RWPE2 (cell line): ENCODE measurements around the gene MIPOL1.

ENCODE experiments used
- ATAC-seq: fragments of 200-7000 bp; cut with Tn5 transposase; 3 replicates; pipeline ENCODE4 v1.9.1; 2021; ENCODE audit warnings: low read depth
- DNase-seq: peaks from one replicate; pipeline ENCODE4 v3.0.0-alpha.2; 2020; ENCODE audit warnings: low spot score
- H3K27ac ChIP-seq: fragments of 450-650 bp; 2 replicates; pipeline ENCODE4 v1.5.1; 2017; ENCODE audit warnings: mild to moderate bottlenecking; ENCODE audit not compliant: poor library complexity, severe bottlenecking
- H3K27me3 ChIP-seq: fragments of 250-450 bp; sonication (Bioruptor Pico); 2 replicates; pipeline ENCODE4 v1.5.1; 2021; ENCODE audit warnings: mild to moderate bottlenecking, moderate library complexity; ENCODE audit not compliant: insufficient read depth, poor library complexity, severe bottlenecking
- H3K36me3 ChIP-seq: fragments of 250-450 bp; sonication (Bioruptor Pico); 2 replicates; pipeline ENCODE4 v1.5.1; 2020; ENCODE audit warnings: low read depth, mild to moderate bottlenecking, moderate library complexity
- H3K4me1 ChIP-seq: fragments of 250-450 bp; sonication (Bioruptor Pico); 2 replicates; pipeline ENCODE4 v1.5.1; 2021; ENCODE audit warnings: mild to moderate bottlenecking, moderate library complexity; ENCODE audit not compliant: insufficient read depth, poor library complexity, severe bottlenecking
- H3K4me3 ChIP-seq: fragments of 250-450 bp; sonication (Bioruptor Pico); 2 replicates; pipeline ENCODE4 v1.5.1; 2021; ENCODE audit warnings: mild to moderate bottlenecking, moderate library complexity; ENCODE audit not compliant: severe bottlenecking
- H3K9me3 ChIP-seq: fragments of 250-450 bp; sonication (Bioruptor Pico); 2 replicates; pipeline ENCODE4 v1.5.1; 2021; ENCODE audit warnings: mild to moderate bottlenecking, moderate library complexity; ENCODE audit not compliant: severe bottlenecking
- TF ChIP-seq, protein P1 (sequence below): fragments of 450-650 bp; IDR thresholded peaks from one replicate; pipeline ENCODE4 v1.5.1; 2017; ENCODE audit warnings: mild to moderate bottlenecking, moderate library complexity; ENCODE audit not compliant: poor library complexity, severe bottlenecking

Gene MIPOL1

GRCh38 chr14:37597914-37598746, 400.4 kb downstream of the MIPOL1 start:
- DNase-seq (no peak), ATAC-seq (no peak)
- TF ChIP-seq, protein P1, sequence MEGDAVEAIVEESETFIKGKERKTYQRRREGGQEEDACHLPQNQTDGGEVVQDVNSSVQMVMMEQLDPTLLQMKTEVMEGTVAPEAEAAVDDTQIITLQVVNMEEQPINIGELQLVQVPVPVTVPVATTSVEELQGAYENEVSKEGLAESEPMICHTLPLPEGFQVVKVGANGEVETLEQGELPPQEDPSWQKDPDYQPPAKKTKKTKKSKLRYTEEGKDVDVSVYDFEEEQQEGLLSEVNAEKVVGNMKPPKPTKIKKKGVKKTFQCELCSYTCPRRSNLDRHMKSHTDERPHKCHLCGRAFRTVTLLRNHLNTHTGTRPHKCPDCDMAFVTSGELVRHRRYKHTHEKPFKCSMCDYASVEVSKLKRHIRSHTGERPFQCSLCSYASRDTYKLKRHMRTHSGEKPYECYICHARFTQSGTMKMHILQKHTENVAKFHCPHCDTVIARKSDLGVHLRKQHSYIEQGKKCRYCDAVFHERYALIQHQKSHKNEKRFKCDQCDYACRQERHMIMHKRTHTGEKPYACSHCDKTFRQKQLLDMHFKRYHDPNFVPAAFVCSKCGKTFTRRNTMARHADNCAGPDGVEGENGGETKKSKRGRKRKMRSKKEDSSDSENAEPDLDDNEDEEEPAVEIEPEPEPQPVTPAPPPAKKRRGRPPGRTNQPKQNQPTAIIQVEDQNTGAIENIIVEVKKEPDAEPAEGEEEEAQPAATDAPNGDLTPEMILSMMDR: no peak
- H3K27me3 ChIP-seq: no peaks in the 10 kb centered on the region
- no peaks in the 10 kb centered on the region for H3K9me3 ChIP-seq
- peaks cover 4% of the 10 kb centered on the region for H3K4me1 ChIP-seq
- no peak overlapping the region for H3K4me3 ChIP-seq
- no peak overlapping the region for H3K27ac ChIP-seq
- H3K36me3 ChIP-seq: 0 out of 2 replicates have a peak, but pooled peaks cover 3% of the 10 kb centered on the region

GRCh38 chr14:37598747-37599506, 401.2 kb downstream of the MIPOL1 start:
- ATAC-seq (no peak), DNase-seq (no peak)
- Histone ChIP-seq H3K4me1 (peaks cover 4% of the 10 kb centered on the region), H3K27me3 (no peaks in the 10 kb centered on the region), H3K27ac (no peak overlapping the region), H3K9me3 (no peaks in the 10 kb centered on the region), H3K4me3 (no peak overlapping the region), H3K36me3 (no peaks in the 10 kb centered on the region)
- TF ChIP-seq, protein P1: no peak

GRCh38 chr14:37599507-37600368, 402.0 kb downstream of the MIPOL1 start:
- Histone ChIP-seq H3K36me3 (no peaks in the 10 kb centered on the region), H3K4me1 (peaks cover 4% of the 10 kb centered on the region), H3K27me3 (no peaks in the 10 kb centered on the region), H3K4me3 (peak overlapping the region; percentile 10), H3K27ac (no peak overlapping the region), H3K9me3 (no peaks in the 10 kb centered on the region)
- no peak for DNase-seq
- no peak for ATAC-seq
- TF ChIP-seq, protein P1: no peak

DNA sequence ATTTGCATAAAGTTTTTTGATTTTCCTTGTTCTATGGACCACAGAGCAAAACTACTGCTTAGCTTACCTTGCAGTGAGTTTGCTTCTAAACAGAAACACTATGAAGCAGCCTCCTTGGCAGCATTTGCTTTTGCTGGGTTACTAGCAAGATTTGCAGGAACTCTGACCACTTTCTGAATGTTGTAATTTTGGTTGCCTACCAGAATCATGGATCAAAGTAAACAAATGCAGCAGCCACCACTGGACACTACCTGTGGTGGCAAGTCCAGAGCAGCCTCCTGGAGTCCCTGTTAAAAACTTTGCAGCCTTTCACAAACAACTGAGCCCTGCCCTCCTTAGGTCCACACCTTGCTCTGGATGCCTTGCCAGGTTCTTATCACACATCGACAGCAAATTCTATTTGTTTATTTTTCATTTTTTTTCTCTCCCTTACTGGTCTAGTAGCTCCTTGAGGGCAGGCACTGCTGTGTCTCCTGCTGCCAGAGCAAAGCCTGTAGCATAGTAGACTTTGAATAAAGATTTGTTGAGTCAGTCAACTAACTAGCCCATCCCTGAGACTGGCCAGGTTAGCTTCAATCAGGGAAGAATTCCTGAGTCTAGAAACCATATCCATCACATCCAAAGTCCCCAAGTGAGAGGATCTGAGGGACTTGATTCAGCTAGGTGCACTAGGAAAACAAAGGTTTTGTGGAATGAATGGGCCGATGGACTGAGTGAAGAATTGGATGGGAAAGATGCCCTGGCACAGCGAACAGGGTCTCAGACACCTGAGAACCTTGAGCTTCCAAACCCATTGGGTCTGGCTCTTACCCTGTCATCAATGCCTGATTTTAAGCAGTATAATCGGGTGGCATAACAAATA, 403.4 kb downstream of the MIPOL1 start:
- Histone ChIP-seq H3K9me3 (no peaks in the 10 kb centered on the region), H3K4me3 (no peak overlapping the region), H3K4me1 (peaks cover 4% of the 10 kb centered on the region), H3K36me3 (no peaks in the 10 kb centered on the region), H3K27ac (no peak overlapping the region), H3K27me3 (no peaks in the 10 kb centered on the region)
- ATAC-seq: no peak
- TF ChIP-seq, protein P1: no peak
- no peak for DNase-seq
